ENCODE data around the gene RBKS.
"Not testable (repeated sequence)": the region's sequence is repeated elsewhere in the genome, so short reads cannot be mapped to it uniquely, and the experiment has no call there.

The RBKS gene

DNA sequence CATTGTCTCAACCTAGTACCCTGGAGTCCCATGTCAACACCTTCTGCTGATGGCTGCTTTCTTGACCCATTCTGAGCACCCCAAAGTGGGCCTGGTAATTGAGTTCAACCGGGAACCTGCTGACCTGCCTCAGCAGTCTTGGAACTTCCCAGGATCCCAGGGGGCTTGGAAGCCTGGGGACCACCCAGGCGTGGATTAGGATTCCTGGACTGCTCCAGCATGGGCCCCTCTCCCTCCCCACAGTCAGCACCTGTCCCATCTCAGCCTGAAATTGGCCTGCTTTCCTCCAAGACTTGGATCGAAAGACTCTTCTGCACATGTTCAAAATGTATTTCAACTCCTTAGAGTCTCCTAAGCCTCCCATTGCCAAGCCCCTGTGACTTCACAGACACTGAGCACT lies 134.1 kb downstream of the RBKS start:
- FAIRE-seq: no peak

DNA sequence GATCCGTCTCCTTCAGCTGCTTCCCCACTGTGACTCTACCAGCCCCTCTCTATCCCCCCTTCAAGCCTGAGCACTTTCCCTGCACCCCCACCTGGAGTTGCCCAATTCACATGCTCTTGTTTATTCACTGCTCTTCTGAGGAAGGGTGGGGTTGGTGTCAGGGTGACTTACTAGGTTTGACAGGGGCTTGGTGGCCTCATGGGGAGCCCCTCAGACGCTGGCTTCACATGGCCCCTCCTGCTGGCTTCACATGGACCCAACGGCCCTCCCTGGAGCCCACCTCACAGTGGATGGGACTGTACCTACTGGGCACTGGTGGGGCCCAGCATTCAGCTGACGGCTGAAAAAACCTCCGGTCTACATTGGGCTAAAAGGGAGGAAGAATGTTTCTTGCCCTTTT lies 135.4 kb downstream of the RBKS start:
- FAIRE-seq: no peak

DNA sequence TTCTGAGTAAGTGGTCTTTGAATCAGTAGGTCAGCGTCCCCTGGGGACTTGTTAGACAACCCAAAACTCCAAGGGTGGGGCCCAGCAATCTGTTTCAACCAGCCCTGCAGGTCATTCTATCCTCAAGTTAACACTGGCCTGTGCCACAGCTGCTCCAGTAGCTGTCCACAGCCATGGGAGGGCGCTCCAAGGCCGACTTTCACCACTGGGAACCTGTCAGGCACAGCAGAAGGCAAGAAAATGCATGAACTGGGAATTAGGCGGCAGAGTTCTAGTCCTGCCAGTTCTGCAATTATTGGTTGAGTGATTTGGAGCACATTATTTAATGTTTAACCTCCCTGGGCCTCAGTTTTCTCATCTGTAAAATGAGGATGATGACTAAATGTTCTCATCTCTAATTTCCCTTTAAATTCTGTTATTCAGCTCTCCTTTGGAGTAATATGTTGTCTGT lies 136.0 kb downstream of the RBKS start:
- no peak for FAIRE-seq

DNA sequence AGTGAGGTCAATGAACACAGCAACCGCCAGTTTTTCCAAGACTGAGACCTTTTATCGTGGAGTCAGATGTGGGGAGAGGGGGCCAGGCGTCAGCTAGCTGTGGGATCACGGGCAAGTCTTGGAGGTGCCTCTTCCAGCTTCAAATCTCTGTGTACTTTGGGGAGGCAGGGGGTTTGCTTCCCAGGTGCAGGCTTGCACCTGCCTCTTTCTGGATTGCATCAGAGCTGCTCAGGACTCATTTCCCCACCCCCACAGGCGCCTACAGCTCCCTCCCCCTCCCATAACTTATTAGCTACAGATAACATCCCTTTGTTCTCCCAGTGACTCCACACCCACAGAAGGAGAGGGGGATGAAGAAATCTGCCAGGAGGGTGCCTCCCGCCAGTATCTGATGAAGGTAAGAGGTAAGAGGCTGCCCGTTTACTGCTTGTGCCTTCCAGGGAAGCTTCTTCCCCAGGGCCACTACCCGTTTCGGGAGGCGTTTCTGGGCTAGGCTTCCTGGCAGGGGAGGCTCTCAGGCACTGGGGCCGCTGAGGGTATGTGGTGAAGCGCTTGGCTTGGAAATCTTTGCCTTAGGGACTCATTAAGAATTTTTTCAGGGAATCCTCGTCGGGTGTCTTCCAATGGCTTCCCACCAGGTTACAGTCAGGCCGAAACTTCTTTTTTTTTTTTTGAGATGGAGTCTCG lies 137.5 kb downstream of the RBKS start:
- no peak for FAIRE-seq

DNA sequence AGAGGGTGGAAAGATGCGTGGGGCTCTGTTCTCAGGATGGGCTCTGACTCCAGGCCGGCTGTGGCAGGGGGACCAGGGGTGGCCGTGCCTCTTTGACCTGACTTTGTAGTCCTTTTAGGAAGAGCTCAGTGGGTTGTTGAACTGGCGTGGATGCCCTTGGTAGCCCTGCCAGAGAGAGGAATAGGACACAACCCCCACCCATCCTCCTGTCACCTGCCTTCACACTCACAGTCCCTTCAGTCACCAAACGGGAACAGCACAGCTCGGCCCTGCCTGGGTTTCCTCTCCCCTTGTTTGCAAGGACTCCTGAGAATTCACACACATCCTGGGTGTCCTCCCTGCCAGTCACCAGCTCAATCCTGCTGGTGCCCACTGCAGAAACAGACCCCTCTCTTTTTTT lies 138.8 kb downstream of the RBKS start:
- FAIRE-seq: no peak

DNA sequence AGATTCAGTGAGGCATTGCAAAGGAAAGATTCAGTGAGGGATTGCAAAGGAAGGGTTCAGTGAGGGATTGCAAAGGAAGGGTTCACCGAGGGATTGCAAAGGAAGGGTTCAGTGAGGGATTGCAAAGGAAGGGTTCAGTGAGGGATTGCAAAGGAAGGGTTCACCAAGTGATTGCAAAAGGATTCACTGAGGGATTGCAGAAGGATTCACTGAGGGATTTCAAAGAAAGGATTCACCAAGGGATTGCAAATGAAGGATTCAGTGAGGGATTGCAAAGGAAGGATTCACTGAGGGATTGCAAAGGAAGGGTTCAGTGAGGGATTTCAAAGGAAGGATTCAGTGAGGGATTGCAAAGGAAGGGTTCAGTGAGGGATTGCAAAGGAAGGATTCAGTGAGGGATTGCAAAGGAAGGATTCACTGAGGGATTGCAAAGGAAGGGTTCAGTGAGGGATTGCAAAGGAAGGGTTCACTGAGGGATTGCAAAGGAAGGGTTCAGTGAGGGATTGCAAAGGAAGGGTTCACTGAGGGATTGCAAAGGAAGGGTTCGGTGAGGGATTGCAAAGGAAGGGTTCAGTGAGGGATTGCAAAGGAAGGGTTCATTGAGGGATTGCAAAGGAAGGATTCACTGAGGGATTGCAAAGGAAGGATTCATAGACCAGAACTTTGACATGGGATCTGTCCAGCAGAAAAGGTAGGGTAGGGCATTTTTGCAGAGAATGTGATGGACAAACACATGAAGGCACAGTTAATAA lies 141.2 kb downstream of the RBKS start:
- not testable (repeated sequence) for FAIRE-seq

DNA sequence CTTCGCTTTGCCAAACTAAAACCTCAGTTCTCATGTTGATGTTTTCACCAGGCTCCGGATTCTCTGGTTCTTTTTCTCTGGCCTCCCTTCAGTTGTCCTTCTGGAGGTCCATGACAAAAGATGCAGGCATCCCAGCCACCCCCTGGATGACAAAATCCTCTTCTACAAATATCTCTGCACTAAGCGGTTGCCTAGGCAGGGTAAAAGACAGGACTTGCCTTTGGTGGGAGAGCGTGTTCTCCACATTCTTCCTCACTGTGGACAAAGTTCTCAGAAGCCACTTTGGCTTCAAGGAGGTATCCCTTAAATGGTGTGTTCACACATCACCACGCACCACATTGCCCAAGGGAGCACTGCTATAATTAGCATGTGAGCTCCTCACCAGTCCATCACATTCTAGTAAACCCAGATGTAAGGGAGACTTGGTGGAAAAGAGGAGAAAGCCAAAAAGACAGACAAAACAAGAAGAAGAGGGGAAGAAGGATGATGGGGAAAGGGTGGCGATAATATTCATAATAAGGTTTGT lies 142.3 kb downstream of the RBKS start:
- no peak for FAIRE-seq

DNA sequence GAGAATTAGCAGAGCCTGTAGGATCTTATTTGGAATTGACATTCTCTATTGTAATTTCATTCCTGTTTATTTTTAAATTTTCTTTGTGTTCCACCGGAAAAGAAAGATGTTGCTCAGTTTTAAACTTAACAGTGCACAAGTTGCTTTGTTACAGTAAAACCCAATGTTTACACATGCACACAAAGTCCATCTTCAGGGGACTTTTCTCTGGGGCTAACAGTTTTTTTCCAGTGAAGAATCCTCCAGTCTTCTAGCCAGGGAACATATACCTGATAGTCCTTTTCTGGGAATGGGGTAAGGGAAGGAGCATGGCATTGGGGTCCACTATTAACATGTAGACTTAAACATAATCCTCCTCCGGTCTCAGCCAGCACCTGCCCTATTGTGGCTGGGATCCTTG lies 143.9 kb downstream of the RBKS start:
- FAIRE-seq: no peak

DNA sequence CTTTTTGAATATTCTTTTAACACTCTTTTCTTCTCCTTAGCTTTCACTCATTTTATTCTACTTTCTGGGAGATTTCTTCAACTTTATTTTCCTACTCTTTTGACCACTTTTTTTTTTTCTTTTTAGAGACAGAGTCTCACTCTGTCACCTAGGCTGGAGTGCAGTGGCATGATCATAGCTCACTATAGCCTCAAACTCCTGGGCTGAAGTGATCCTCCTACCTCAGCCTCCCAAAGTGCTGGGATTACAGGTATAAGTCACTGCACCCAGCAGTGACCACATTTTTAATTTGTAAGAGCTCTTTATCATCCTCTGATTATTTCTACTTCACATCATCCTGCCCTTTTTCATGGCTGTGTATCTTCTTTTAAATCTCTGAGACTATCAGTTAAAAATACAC lies 144.7 kb downstream of the RBKS start:
- not testable (repeated sequence) for FAIRE-seq

DNA sequence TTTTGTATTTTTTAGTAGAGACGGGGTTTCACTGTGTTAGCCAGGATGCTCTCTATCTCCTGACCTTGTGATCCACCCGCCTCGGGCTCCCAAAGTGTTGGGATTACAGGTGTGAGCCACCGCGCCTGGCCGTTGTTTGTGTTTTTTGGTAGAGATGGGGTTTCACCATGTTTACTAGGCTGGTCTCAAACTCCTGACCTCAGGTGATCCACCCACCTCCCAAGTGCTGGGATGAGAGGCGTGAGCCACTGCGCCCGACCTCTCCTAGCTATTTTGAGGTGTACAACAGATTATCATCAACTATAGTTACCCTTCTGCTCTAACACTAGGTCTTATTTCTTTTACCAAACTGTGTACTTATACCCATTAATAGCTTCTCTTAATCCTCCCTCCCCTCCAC lies 147.6 kb downstream of the RBKS start:
- FAIRE-seq: no peak

DNA sequence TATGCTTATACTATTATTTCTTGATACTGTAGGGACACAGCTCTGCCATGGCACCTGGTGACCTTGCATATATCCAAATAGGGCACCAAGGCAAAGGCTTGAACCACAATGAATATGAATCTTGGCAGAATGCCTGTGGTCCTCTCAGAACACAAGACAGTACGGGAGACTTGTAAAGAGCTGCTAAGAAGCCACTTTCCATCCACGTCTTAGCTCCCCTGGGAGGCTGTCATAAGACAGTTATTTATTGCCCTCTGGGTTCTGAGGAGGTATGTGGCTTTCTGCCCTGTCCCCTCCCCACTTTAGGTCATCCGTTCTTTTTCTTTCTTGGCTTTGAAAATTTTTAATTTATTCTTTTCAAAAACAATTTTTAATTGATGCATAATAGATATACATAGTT lies 148.5 kb downstream of the RBKS start:
- no peak for FAIRE-seq

DNA sequence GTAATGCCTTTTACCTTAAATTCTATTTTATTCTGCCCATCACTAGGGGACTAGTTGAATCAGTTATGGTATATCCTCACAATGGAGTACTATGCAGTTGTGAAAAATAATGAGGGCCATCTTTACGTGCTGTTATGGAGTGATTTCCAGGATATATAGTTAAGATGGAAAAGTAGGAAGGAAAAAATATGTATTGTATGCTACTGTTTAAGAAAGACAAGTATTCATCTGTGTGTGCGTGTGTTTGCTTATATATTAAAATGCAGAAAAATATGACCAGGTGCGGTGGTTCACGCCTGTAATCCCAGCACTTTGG lies 151.2 kb downstream of the RBKS start:
- FAIRE-seq: no peak

DNA sequence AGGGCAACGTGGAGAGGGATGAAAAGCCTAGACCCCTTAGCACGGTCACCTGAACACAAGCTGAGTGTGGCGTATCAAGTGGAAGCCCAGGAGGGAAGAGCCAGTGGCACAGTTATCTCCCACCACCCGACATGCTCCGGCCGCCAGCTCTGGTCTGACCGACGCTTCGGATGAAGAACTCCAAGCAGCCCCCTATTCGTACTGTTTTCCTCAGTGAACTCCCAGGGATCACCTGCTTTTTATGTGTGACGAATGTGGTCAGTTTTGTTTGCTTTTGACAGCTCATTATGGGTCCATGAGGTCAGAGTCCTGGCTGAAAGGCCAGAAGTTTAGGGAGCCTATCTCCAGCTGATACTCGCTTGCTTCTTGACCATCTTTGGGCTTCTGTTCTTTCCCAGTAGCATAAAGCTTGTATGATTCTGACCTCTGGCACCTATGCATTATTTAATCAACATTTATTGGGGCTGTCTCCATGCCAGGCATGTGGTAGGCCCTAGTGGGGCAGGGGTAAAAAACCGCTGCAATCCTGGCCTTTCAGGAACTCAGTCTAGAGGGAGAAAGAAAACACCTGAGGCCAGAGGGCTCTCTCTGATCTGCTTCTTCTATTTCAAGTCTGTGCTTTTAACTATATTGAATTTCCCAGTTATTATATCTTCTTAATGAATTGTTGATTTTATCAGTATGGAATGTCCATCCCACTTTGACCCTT lies 151.7 kb downstream of the RBKS start:
- FAIRE-seq: no peak

DNA sequence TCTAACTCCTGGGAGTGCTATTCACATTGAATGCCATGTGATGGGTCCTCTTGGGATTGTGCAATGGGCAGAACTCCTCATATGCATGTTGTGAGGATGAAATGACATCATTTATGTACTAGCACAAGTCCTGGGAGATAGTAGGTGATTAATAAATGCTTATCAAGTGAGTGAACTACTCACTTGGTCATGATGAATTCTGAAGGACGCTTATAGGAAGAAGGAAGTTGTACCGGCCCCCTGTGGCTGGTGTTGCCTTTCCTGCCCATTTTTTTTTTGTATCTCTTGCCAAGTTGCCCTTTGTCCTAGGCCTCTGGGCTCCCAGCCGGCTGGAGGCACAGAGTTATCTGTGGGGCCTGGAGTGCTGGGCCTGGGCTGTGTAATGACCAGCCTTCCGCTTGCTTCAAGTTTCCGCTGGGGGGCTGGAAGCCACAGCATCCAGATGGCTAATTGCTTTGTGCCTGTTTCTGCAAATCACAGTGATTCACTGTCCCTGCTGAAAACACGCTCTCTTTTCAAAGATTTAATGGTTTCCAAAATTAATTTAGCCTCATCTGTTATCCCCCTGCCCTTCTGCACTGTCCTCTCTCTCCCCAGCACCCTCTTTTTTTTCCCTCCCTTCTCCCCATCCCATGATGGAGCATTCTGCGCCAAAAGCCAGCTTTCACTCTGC lies 152.4 kb downstream of the RBKS start:
- FAIRE-seq: no peak

DNA sequence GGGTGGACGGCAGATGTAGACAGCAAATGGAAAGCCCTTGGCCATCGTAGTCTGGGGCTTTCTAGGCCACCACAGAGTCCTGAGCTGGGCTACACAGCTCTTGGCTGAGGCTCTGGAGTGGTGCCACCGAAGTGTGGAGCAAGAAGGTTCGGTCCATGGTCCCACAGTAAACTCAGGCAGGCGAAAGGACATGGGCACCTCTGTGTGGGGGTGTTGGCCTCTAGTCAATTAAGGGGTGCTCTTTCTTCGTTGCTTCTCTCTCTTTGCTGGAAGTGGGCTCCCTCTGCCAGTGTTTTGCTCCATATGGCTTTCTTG lies 153.3 kb downstream of the RBKS start:
- no peak for FAIRE-seq

DNA sequence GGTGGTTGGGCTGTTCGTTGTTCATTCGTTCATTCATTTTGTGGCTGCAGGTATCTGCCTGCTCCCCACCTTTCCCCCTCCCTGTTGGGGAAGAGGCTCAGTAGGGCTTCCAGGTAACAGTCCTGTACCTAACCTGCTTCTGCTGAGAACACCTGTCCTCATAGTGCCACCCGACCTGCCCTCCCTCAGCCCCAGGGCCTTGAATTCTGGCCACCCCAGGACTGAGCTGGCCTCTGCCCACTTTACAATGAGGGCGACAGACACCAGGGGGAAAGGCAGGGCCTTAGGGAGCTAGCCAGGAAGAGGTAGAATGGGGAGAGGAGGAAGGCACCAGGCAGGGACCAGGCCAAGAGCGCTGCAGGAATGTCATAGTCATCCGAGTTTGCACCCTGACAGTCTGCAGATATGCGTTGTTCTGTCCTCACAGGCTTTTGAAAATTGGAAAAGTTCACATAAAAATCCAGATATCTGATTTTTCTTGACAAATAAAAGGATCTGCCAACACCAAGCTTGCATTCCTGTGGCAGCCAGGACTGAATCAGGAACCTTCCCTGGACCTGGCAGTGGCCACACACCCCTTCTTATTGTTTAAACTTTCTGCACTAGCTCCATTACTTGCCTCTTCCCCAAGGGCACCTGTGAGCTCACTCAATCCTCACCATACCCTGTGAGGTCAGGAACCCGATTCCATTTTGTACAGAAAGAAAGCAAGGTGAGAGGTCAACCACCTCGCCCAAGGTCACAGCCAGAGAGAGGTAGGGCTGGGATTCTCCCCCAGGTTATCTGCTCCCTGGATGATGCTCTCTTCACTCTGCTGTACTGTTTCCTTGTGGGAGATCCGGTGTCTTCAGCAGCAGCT lies 153.9 kb downstream of the RBKS start:
- no peak for FAIRE-seq

DNA sequence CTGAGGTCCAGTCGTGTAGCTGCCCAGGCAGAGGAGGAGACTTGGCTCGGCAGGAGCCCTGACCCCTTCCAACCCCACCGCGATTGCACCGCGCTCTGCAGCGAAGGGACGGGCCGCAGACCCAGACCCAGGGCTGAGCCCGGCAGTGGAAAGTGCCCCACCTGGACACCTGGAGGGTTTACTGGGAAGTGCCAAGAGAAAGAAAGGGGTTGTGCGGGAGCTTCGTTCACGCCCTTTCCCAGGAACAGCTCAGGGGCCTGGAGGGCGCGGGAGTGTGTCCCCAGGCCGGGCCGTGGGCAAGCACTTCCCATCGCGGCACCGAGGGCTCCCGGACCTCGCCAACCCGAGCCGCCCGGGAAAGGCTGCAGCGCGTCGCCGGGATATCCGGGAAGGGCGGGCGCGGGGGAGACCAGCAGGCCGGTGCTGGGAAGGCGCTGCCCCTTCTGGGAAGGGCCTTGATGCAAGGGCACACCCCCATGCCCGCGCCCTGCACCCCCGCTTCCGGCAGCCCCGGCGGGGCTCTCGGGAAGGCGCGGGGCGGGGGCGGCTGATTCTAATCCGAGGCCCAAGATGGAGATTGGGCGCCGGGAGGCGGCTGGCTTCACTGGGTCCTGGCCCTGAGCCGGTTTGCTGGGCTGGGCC lies 154.8 kb downstream of the RBKS start:
- no peak for FAIRE-seq

DNA sequence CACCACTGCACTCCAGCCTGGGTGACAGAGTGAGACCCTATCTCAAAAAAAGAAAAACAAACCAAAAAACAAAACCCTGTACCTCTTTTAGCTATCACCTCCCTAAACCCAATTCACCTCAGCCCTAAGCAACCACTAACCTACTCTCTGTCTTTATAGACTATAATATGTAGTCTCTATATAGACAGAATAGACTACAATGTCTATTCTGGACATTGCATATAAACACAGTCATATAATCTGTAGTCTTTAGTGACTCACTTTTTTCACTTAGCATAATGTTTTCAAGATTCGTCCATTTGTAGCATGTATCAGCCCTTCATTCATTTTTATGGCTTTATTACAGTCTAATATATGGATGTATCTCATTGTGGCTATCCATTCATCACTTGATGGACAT lies 155.9 kb downstream of the RBKS start:
- FAIRE-seq: no peak

Measured in colon (tissue), 2 donors.